Glutamatergic neuron (in vitro differentiated cells): ENCODE data around the gene FBXL7. TPM values are rescaled to one million over a fixed set of nuclear protein-coding genes. Genes with fewer than 3 reads are reported as not detected.

Source experiments
- DNase-seq: peaks from one replicate; pipeline ENCODE4 v3.0.0; 2022
- H3K27ac Mint-ChIP-seq: one replicate; pipeline ENCODE4 v1.8.0; 2020; ENCODE audit warnings: mild to moderate bottlenecking, mixed read lengths, inconsistent platforms; ENCODE audit not compliant: unreplicated experiment
- H3K27me3 Mint-ChIP-seq: one replicate; pipeline ENCODE4 v1.8.0; 2020; ENCODE audit warnings: mild to moderate bottlenecking, moderate library complexity, mixed read lengths, inconsistent platforms; ENCODE audit not compliant: unreplicated experiment
- H3K36me3 Mint-ChIP-seq: one replicate; pipeline ENCODE4 v1.8.0; 2020; ENCODE audit warnings: mild to moderate bottlenecking, mixed read lengths, inconsistent platforms; ENCODE audit not compliant: unreplicated experiment
- H3K4me1 Mint-ChIP-seq: one replicate; pipeline ENCODE4 v1.8.0; 2020; ENCODE audit warnings: mild to moderate bottlenecking, low read depth, mixed read lengths, inconsistent platforms; ENCODE audit not compliant: unreplicated experiment
- H3K4me3 Mint-ChIP-seq: one replicate; pipeline ENCODE4 v1.8.0; 2020; ENCODE audit warnings: mild to moderate bottlenecking, mixed read lengths, inconsistent platforms; ENCODE audit not compliant: unreplicated experiment
- H3K9me3 Mint-ChIP-seq: one replicate; pipeline ENCODE4 v1.8.0; 2020; ENCODE audit warnings: mild to moderate bottlenecking, moderate library complexity, mixed read lengths, inconsistent platforms; ENCODE audit not compliant: unreplicated experiment
- CTCF ChIP-seq: fragments of 200-600 bp; sonication (generic); IDR thresholded peaks from one replicate; pipeline ENCODE4 v1.5.0; 2021; ENCODE audit not compliant: partially characterized antibody, unreplicated experiment
- total RNA-seq: library from RNA; stranded (reverse); fragmentation: NEBNext Ultra II Directional; extraction: Animal tissue kit (Norgen Biotek cat#: 25700); gene quantifications from one replicate; pipeline ENCODE4 v1.2.1, GENCODE V29; 2021; ENCODE audit not compliant: unreplicated experiment

FBXL7 gene
- total RNA-seq, 1 donor from 2014 or later = 25.3 TPM

DNA sequence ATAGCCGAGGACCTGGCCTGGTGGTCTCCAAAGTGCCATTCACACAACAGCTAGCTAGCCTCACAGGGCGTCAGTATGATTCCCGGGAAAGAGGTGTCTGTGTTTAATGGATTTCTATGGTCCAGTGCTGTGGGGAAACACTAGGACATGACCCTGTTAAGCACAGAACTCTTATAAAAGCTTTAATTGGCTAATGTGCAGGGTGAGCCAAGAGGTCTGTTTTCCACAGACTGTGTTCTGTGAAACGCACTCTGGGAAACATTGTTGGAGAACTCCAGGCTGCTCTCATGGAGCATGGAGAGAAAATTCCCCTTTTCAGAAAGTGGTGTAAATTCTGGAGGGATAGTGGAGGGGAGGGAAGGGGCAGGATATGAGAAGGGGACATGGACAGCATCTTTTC lies 331.4 kb downstream of the FBXL7 start:
- H3K27me3 Mint-ChIP-seq = no peaks in the 10 kb centered on the region
- no peaks in the 10 kb centered on the region for H3K36me3 Mint-ChIP-seq
- TF ChIP-seq CTCF = no peak
- no peak overlapping the region for H3K4me3 Mint-ChIP-seq
- no peak for DNase-seq
- no peak overlapping the region for H3K27ac Mint-ChIP-seq
- peaks cover 2% of the 10 kb centered on the region for H3K4me1 Mint-ChIP-seq
- H3K9me3 Mint-ChIP-seq = no peaks in the 10 kb centered on the region

- no peaks in the 10 kb centered on the region for H3K9me3 Mint-ChIP-seq
- no peak overlapping the region for H3K27ac Mint-ChIP-seq
- H3K27me3 Mint-ChIP-seq = no peaks in the 10 kb centered on the region
- DNase-seq = no peak
- no peak for TF ChIP-seq CTCF
- no peak overlapping the region for H3K4me3 Mint-ChIP-seq
- H3K36me3 Mint-ChIP-seq = no peaks in the 10 kb centered on the region
- peaks cover 2% of the 10 kb centered on the region for H3K4me1 Mint-ChIP-seq
Measured at GRCh38 chr5:15833365-15833764, 333.4 kb downstream of the FBXL7 start.

- Mint-ChIP-seq H3K27me3 (no peaks in the 10 kb centered on the region), H3K4me1 (peaks cover 4% of the 10 kb centered on the region), H3K27ac (no peak overlapping the region), H3K9me3 (no peaks in the 10 kb centered on the region), H3K36me3 (no peaks in the 10 kb centered on the region), H3K4me3 (no peak overlapping the region)
- DNase-seq = no peak
- no peak for TF ChIP-seq CTCF
Measured at GRCh38 chr5:15834596-15835245, 334.7 kb downstream of the FBXL7 start.

GRCh38 chr5:15835514-15835913 lies 335.5 kb downstream of the FBXL7 start:
- peaks cover 2% of the 10 kb centered on the region for H3K9me3 Mint-ChIP-seq
- DNase-seq = no peak
- no peak for TF ChIP-seq CTCF
- no peak overlapping the region for H3K27ac Mint-ChIP-seq
- peaks cover 4% of the 10 kb centered on the region for H3K4me1 Mint-ChIP-seq
- H3K4me3 Mint-ChIP-seq = no peak overlapping the region
- no peaks in the 10 kb centered on the region for H3K27me3 Mint-ChIP-seq
- no peaks in the 10 kb centered on the region for H3K36me3 Mint-ChIP-seq

DNA sequence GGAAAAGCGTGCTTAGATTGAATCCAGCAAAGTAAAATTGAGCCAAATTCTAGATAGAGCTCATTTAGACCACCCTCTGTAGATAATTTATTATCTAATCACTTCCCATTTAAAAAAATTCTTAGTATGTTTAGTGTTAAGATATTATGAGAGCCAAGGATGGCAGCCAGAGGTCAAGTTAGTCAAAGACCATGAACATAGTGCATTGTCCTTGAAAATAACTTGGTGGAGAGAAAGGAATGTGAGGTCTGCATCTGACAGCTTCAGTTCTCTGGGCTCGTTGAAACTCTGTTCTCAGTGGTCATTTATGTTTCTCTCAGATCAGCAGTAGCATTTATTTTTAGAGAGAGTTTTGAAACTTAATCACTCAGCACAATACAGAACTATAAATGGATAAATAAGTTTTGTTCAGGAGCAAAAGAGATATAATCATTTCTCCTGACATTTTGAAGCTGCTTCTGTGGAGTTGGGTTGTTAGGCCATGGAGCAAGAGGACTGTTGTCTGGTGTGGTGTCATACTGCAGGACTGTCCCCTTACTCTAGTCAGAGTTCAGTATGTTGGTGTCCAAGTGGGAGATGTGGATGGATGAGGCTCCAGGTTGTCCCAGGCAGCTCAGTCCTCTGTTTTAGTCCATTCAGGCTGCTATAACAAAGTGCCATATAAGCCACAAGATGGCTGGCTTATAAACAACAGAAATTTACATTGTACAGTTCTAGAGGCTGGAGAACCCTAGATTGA lies 337.7 kb downstream of the FBXL7 start:
- no peak overlapping the region for H3K4me3 Mint-ChIP-seq
- peaks cover 10% of the 10 kb centered on the region for H3K36me3 Mint-ChIP-seq
- no peak for TF ChIP-seq CTCF
- H3K27me3 Mint-ChIP-seq = no peaks in the 10 kb centered on the region
- no peak for DNase-seq
- peaks cover 4% of the 10 kb centered on the region for H3K4me1 Mint-ChIP-seq
- H3K27ac Mint-ChIP-seq = no peak overlapping the region
- H3K9me3 Mint-ChIP-seq = peaks cover 5% of the 10 kb centered on the region
